Endothelial cell of umbilical vein (primary cell): Measurements from ENCODE around the gene WDR7. TPM values are rescaled to one million over a fixed set of nuclear protein-coding genes. Genes with fewer than 3 reads are reported as not detected.
A peak's percentile ranks its signal among the peaks of the same experiment; 100 is the strongest.

Experiments
- BruUV-seq: library from RNA; stranded (reverse); fragments of 400-500 nt; replicated peaks from 2 replicates; lab custom pipeline; 2021; lab: Mats Ljungman, UMichigan
- CTCF ChIA-PET: fragments of 300-600, 350-600 bp; sonication (Branson Sonifier 250); formaldehyde crosslinking; loops from one replicate; lab custom pipeline; 2021; ENCODE audit warnings: antibody characterized with exemption, inconsistent platforms; lab: Charles Lee
- POLR2A ChIA-PET: fragments of 300-600, 350-600 bp; sonication (Branson Sonifier 250); formaldehyde crosslinking; loops from one replicate; lab custom pipeline; 2021; ENCODE audit warnings: antibody characterized with exemption, inconsistent platforms; lab: Charles Lee
- DNase-seq: peaks from one replicate; pipeline ENCODE4 v3.0.0-alpha.2; 2011; ENCODE audit warnings: low read depth, low spot score
- FAIRE-seq: peaks from 2 replicates; lab custom pipeline; 2011; peaks lifted over from hg19 to GRCh38; lab: Jason Lieb, UNC
- H2AFZ ChIP-seq: 2 replicates; pipeline ENCODE4 v1.6.0; 2012; ENCODE audit warnings: low read depth, low read length, control low read depth, inconsistent platforms
- H3K27ac ChIP-seq: 2 replicates; pipeline ENCODE4 v1.5.1; 2011; ENCODE audit warnings: low read depth, mild to moderate bottlenecking, control low read depth, low read length, moderate library complexity; ENCODE audit not compliant: insufficient read depth
- H3K27me3 ChIP-seq, 2 experiments: 2 replicates each; pipeline versions ENCODE4 v1.6.0 to v1.6.1; 2011; ENCODE audit warnings: low read length in 2 of 2, mixed read lengths in 1 of 2; ENCODE audit not compliant: control insufficient read depth in 2 of 2, insufficient read depth in 2 of 2
- H3K36me3 ChIP-seq, 2 experiments: 2 replicates in 1 of 2; 3 replicates in 1 of 2; pipeline ENCODE4 v1.5.1; 2011; ENCODE audit warnings: low read length in 2 of 2, mild to moderate bottlenecking in 1 of 2, moderate library complexity in 1 of 2; ENCODE audit not compliant: control insufficient read depth in 2 of 2, insufficient read depth in 2 of 2; ENCODE audit errors: extremely low read depth in 1 of 2
- H3K4me1 ChIP-seq: 3 replicates; pipeline ENCODE4 v1.5.1; 2011; ENCODE audit warnings: mild to moderate bottlenecking, low read length; ENCODE audit not compliant: control insufficient read depth, insufficient read depth; ENCODE audit errors: extremely low read depth
- H3K4me2 ChIP-seq: 2 replicates; pipeline ENCODE4 v1.6.1; 2011; ENCODE audit warnings: low read length, control low read depth, mixed read lengths; ENCODE audit not compliant: insufficient read depth
- H3K4me3 ChIP-seq, 3 experiments: fragments of 200-600 bp in 1 of 3; sonication (generic), shearing (Covaris generic) in 1 of 3; replicated peaks in 1 of 3; 2 replicates each; pipeline ENCODE4 v1.5.1; 2011 to 2016; ENCODE audit warnings: control low read depth in 3 of 3, low read length in 3 of 3, mild to moderate bottlenecking in 2 of 3, inconsistent platforms in 1 of 3, low read depth in 1 of 3, moderate library complexity in 1 of 3; ENCODE audit not compliant: insufficient read depth in 1 of 3
- H3K79me2 ChIP-seq: 2 replicates; pipeline ENCODE4 v1.6.0; 2012; ENCODE audit warnings: low read length, inconsistent platforms; ENCODE audit not compliant: control insufficient read depth, insufficient read depth
- H3K9ac ChIP-seq: replicated peaks from 2 replicates; pipeline ENCODE3; 2011; ENCODE audit warnings: low read length, control low read depth; ENCODE audit not compliant: insufficient read depth; ENCODE audit errors: extremely low read depth
- H3K9me1 ChIP-seq: replicated peaks from 3 replicates; pipeline ENCODE4 v1.6.0; 2011; ENCODE audit warnings: mild to moderate bottlenecking, low read length; ENCODE audit not compliant: control insufficient read depth, insufficient read depth; ENCODE audit errors: extremely low read depth
- H3K9me3 ChIP-seq: replicated peaks from 2 replicates; pipeline ENCODE4 v1.5.1; 2012; ENCODE audit warnings: low read length, inconsistent platforms; ENCODE audit not compliant: control insufficient read depth, insufficient read depth
- H4K20me1 ChIP-seq: replicated peaks from 2 replicates; pipeline ENCODE3; 2011; ENCODE audit warnings: mild to moderate bottlenecking, low read length; ENCODE audit not compliant: control insufficient read depth, insufficient read depth; ENCODE audit errors: extremely low read depth
- EZH2 ChIP-seq: IDR thresholded peaks from 2 replicates; pipeline ENCODE4 v1.6.1; 2012; ENCODE audit warnings: borderline replicate concordance, low read depth, mild to moderate bottlenecking, moderate library complexity, low read length, inconsistent platforms; ENCODE audit not compliant: severe bottlenecking
- FOS ChIP-seq: IDR thresholded peaks from 2 replicates; pipeline ENCODE4 v1.6.1; 2011; ENCODE audit warnings: mild to moderate bottlenecking, low read length, moderate library complexity, borderline replicate concordance; ENCODE audit not compliant: insufficient read depth
- GATA2 ChIP-seq: IDR thresholded peaks from 2 replicates; pipeline ENCODE4 v1.7.0; 2011; ENCODE audit warnings: low read depth, mild to moderate bottlenecking, moderate library complexity, mixed read lengths, low read length; ENCODE audit not compliant: insufficient read length, insufficient read depth
- JUN ChIP-seq: IDR thresholded peaks from 2 replicates; pipeline ENCODE4 v1.6.1; 2011; ENCODE audit warnings: borderline replicate concordance, low read depth; ENCODE audit not compliant: insufficient read length, insufficient read depth
- MYC ChIP-seq: IDR thresholded peaks from one replicate; pipeline ENCODE4 v1.6.1; 2011; ENCODE audit warnings: mild to moderate bottlenecking, low read depth, low read length
- dilution Hi-C: fragments of 300-500 bp; cut with MboI; formaldehyde crosslinking; loops from one replicate; pipeline ENCODE4 v1.15.0; 2019; ENCODE audit warnings: low sequenced_read_pairs; ENCODE audit not compliant: extremely low pct_ligation_motif_present
- intact Hi-C: fragments of 100-400 bp; cut with micrococcal nuclease; formaldehyde crosslinking; loops from one replicate; pipeline ENCODE4 v1.10.0; 2022
- polyA plus RNA-seq, 4 experiments: library from polyadenylated mRNA; depleted of rRNA in 3 of 4; stranded (reverse) in 3 of 4; unstranded in 1 of 4; fragments of >200 nt; gene quantifications; 2 replicates each; pipeline versions ENCODE4 v1.2.1 to v1.2.3, GENCODE V29; 2011 to 2012; ENCODE audit warnings: missing spikeins in 1 of 4
- total RNA-seq: library from RNA; stranded (reverse); gene quantifications from 2 replicates; pipeline ENCODE4 v1.2.3, GENCODE V29; 2021
- TF ChIP-seq, protein P1 (sequence below), 2 donors: IDR thresholded peaks; 1 replicate in 1 of 2; 2 replicates in 1 of 2; pipeline ENCODE4 v1.5.1; 2011; ENCODE audit warnings: low read length in 2 of 2, mild to moderate bottlenecking in 2 of 2, moderate library complexity in 2 of 2, control low read depth in 1 of 2, inconsistent platforms in 1 of 2, low read depth in 1 of 2; ENCODE audit not compliant: insufficient read depth in 1 of 2; ENCODE audit errors: extremely low read depth in 1 of 2

WDR7 gene
- total and polyA plus RNA-seq, 2 donors (not counting 3 experiments of a cell fraction or from before 2014, with no cell fraction given) = 5.9 to 19.0 TPM

DNA sequence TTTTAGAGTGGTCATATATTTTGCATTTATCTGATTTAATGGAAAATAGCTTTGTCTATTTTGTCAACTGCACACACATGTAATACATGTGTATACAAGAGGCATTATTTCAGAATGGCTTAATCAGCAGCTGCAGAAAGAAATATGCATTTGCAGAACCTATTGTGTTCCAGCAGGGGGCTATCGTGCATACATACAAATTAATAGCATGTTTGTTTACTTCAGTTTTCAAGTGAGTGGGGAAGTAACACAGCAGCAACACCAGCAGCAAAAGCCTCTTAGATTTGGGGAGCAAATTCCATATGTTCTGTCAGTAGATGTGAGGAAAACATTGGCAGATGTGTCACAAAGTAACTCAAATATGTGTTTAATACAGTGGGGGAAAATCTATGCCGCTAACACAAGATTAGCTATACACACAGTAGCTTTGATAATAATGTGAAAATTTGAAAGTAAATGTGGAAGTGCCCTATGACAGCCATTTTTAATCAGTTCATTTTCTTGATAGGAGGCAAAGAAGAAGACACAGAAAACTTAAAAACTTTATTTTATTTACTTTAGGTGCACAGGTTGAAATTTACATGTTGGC, 218.1 kb downstream of the WDR7 start:
- H3K79me2 ChIP-seq = no peaks in the 10 kb centered on the region
- no peak overlapping the region for H3K4me3 ChIP-seq
- no peaks in the 10 kb centered on the region for H3K36me3 ChIP-seq
- H3K9me1 ChIP-seq = no peaks in the 10 kb centered on the region
- TF ChIP-seq EZH2 (no peak), MYC (no peak)
- TF ChIP-seq, protein P1, sequence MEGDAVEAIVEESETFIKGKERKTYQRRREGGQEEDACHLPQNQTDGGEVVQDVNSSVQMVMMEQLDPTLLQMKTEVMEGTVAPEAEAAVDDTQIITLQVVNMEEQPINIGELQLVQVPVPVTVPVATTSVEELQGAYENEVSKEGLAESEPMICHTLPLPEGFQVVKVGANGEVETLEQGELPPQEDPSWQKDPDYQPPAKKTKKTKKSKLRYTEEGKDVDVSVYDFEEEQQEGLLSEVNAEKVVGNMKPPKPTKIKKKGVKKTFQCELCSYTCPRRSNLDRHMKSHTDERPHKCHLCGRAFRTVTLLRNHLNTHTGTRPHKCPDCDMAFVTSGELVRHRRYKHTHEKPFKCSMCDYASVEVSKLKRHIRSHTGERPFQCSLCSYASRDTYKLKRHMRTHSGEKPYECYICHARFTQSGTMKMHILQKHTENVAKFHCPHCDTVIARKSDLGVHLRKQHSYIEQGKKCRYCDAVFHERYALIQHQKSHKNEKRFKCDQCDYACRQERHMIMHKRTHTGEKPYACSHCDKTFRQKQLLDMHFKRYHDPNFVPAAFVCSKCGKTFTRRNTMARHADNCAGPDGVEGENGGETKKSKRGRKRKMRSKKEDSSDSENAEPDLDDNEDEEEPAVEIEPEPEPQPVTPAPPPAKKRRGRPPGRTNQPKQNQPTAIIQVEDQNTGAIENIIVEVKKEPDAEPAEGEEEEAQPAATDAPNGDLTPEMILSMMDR (IDR thresholded peaks at IDR 0.05; ENCODE audit: extremely low read depth in 1 of 2, insufficient read depth in 1 of 2, low read depth in 1 of 2, low read length in 2 of 2) = peak; percentile 58 to 63
- H3K9ac ChIP-seq = no peak overlapping the region
- no peaks in the 10 kb centered on the region for H3K9me3 ChIP-seq
- no peak overlapping the region for H2AFZ ChIP-seq
- BruUV-seq = no TSS peak
- H4K20me1 ChIP-seq = no peaks in the 10 kb centered on the region
- H3K4me2 ChIP-seq = no peak overlapping the region
- DNase-seq (peak; percentile 64), FAIRE-seq (peak; percentile 21)
- ChIA-PET POLR2A (no interaction called here), CTCF (interaction anchor here (0.7 to 2.0 kb wide), 46 partner anchors 9 to 1439 kb away, joined by 3 to 20 read pairs (median 4); partner anchors contain the start of gene ONECUT2)
- intact Hi-C loops = loop anchor here (1.0 to 5.0 kb wide), 3 partner anchors 120 to 693 kb away; no protein-coding TSS in a partner anchor
- no peak overlapping the region for H3K27ac ChIP-seq
- peaks cover 10% of the 10 kb centered on the region for H3K4me1 ChIP-seq
- dilution Hi-C loops = no loop called here
- no peaks in the 10 kb centered on the region for H3K27me3 ChIP-seq

DNA sequence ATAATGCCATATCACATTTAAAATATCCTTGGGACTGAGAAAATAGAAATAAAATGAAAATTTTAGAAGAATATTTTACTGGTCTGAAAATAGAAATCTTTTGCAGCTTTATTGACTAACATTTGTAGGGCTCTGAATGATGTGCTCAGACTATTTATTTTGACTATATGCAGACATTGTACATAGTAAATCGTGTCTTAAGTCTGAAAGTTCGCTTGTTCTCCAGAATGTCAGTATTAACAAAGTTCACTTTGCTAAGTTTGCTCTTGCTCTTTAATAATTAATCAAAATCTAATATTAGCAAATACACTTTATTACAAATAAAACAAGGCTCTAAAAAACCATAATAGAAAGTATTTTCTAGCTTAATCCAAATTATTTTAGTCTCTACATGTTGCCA, 219.8 kb downstream of the WDR7 start:
- intact Hi-C loops (no loop called here), dilution Hi-C loops (no loop called here)
- Histone ChIP-seq H2AFZ (no peak overlapping the region), H3K9ac (no peak overlapping the region), H3K27ac (no peak overlapping the region), H3K4me1 (peaks cover 10% of the 10 kb centered on the region), H3K4me3 (no peak overlapping the region), H3K9me3 (no peaks in the 10 kb centered on the region), H4K20me1 (no peaks in the 10 kb centered on the region), H3K4me2 (no peak overlapping the region), H3K79me2 (no peaks in the 10 kb centered on the region), H3K9me1 (no peaks in the 10 kb centered on the region), H3K27me3 (no peaks in the 10 kb centered on the region), H3K36me3 (no peaks in the 10 kb centered on the region)
- CTCF ChIA-PET = no interaction called here
- no TSS peak for BruUV-seq
- POLR2A ChIA-PET = no interaction called here
- TF ChIP-seq JUN (no peak), FOS (no peak), GATA2 (no peak)
- FAIRE-seq (no peak), DNase-seq (no peak)
